MG63 (cell line): ENCODE results near the gene POLR2J3. TPM values are rescaled to one million over a fixed set of nuclear protein-coding genes. Genes with fewer than 3 reads are reported as not detected.
"Not testable (repeated sequence)": the region's sequence is repeated elsewhere in the genome, so short reads cannot be mapped to it uniquely, and the experiment has no call there.

Experiments
- DNase-seq: peaks from one replicate; pipeline ENCODE4 v3.0.0-alpha.2; 2020
- H3K27me3 ChIP-seq: fragments of 250-450 bp; sonication (Bioruptor Pico); 2 replicates; pipeline ENCODE4 v1.5.1; 2020; ENCODE audit warnings: mild to moderate bottlenecking, moderate library complexity
- H3K36me3 ChIP-seq: fragments of 250-450 bp; sonication (Bioruptor Pico); 2 replicates; pipeline ENCODE4 v1.5.1; 2020; ENCODE audit warnings: mild to moderate bottlenecking, moderate library complexity
- H3K4me3 ChIP-seq: fragments of 250-450 bp; sonication (Bioruptor Pico); 2 replicates; pipeline ENCODE4 v1.5.1; 2020; ENCODE audit warnings: mild to moderate bottlenecking, moderate library complexity
- H3K9me3 ChIP-seq: fragments of 250-450 bp; sonication (Bioruptor Pico); 2 replicates; pipeline ENCODE4 v1.5.1; 2020; ENCODE audit warnings: mild to moderate bottlenecking, moderate library complexity
- total RNA-seq: library from RNA; depleted of rRNA; stranded (reverse); fragments of >200 nt; shearing (Covaris generic); gene quantifications from 2 replicates; pipeline ENCODE4 v1.2.3, GENCODE V29; 2014; ENCODE audit warnings: low replicate concordance; rRNA removed

POLR2J3 gene
- total RNA-seq, 1 experiment from 2014 or later: 7.1 TPM

GRCh38 chr7:102540604-102541003 is 31.8 kb downstream of the POLR2J3 start:
- H3K4me3 ChIP-seq, H3K36me3 ChIP-seq, H3K9me3 ChIP-seq, H3K27me3 ChIP-seq, DNase-seq: not testable (repeated sequence)

GRCh38 chr7:102535062-102535615 is 37.2 kb downstream of the POLR2J3 start:
- not testable (repeated sequence) for H3K36me3 ChIP-seq, H3K9me3 ChIP-seq, DNase-seq, H3K27me3 ChIP-seq, H3K4me3 ChIP-seq

GRCh38 chr7:102532127-102532526 is 40.3 kb downstream of the POLR2J3 start:
- H3K27me3 ChIP-seq, H3K4me3 ChIP-seq, DNase-seq, H3K36me3 ChIP-seq, H3K9me3 ChIP-seq: not testable (repeated sequence)

- not testable (repeated sequence) for H3K36me3 ChIP-seq, H3K27me3 ChIP-seq, DNase-seq, H3K4me3 ChIP-seq, H3K9me3 ChIP-seq
Observed at GRCh38 chr7:102531583-102531982, 40.8 kb downstream of the POLR2J3 start.

GRCh38 chr7:102527822-102528793 is 44.3 kb downstream of the POLR2J3 start:
- H3K36me3 ChIP-seq, H3K4me3 ChIP-seq, DNase-seq, H3K9me3 ChIP-seq, H3K27me3 ChIP-seq: not testable (repeated sequence)

- not testable (repeated sequence) for H3K4me3 ChIP-seq, H3K27me3 ChIP-seq, H3K36me3 ChIP-seq, H3K9me3 ChIP-seq, DNase-seq
Observed at GRCh38 chr7:102527182-102527581, 45.2 kb downstream of the POLR2J3 start.

GRCh38 chr7:102524803-102525202 is 47.6 kb downstream of the POLR2J3 start:
- not testable (repeated sequence) for H3K27me3 ChIP-seq, H3K36me3 ChIP-seq, H3K4me3 ChIP-seq, DNase-seq, H3K9me3 ChIP-seq

GRCh38 chr7:102520797-102521196 is 51.6 kb downstream of the POLR2J3 start:
- H3K36me3 ChIP-seq, H3K27me3 ChIP-seq, DNase-seq, H3K4me3 ChIP-seq, H3K9me3 ChIP-seq: not testable (repeated sequence)

- not testable (repeated sequence) for H3K36me3 ChIP-seq, H3K4me3 ChIP-seq, H3K27me3 ChIP-seq, H3K9me3 ChIP-seq, DNase-seq
Observed at GRCh38 chr7:102517550-102518147, 54.7 kb downstream of the POLR2J3 start, which contains the start of gene RASA4B. RASA4B (minus strand) TSS chr7:102517777; CDS start chr7:102517710, 67 bp downstream.

Other genes starting within 250 kb of the POLR2J3 start
- not detected in 2 replicates for gene SPDYE6, start 216.1 kb downstream of the POLR2J3 start, total RNA-seq
- 7.6 and 16.2 TPM in 2 replicates for gene PRKRIP1, start 176.2 kb downstream of the POLR2J3 start, total RNA-seq
- 24.3 and 27.1 TPM in 2 replicates for gene ORAI2, start 139.0 kb downstream of the POLR2J3 start, total RNA-seq
- gene ALKBH4, start 107.7 kb downstream of the POLR2J3 start, total RNA-seq: 10.8 and 17.1 TPM in 2 replicates
- gene LRWD1, start 107.6 kb downstream of the POLR2J3 start, total RNA-seq: 19.6 and 29.7 TPM in 2 replicates
- gene POLR2J, start 93.7 kb downstream of the POLR2J3 start, total RNA-seq: 18.4 and 45.5 TPM in 2 replicates
- 0.12 and 1.7 TPM in 2 replicates for gene RASA4B, start 54.8 kb downstream of the POLR2J3 start, total RNA-seq
- 2.5 TPM in 1 of 2 replicates, not detected in the other for gene UPK3BL2, start 28.9 kb downstream of the POLR2J3 start, total RNA-seq
- not detected in 2 replicates for gene SPDYE2, start 21.4 kb downstream of the POLR2J3 start, total RNA-seq
- 1.6 and 3.9 TPM in 2 replicates for gene RASA4, start 44.2 kb upstream of the POLR2J3 start, total RNA-seq
- gene UPK3BL1, start 70.2 kb upstream of the POLR2J3 start, total RNA-seq: 0.37 and 13.4 TPM in 2 replicates
- gene SPDYE2B, start 77.7 kb upstream of the POLR2J3 start, total RNA-seq: not detected in 2 replicates
- not detected in 2 replicates for gene POLR2J2, start 99.1 kb upstream of the POLR2J3 start, total RNA-seq
- 3.7 and 11.2 TPM in 2 replicates for gene FAM185A, start 176.4 kb upstream of the POLR2J3 start, total RNA-seq